Measurements from ENCODE around the gene CEACAM16.

DNA sequence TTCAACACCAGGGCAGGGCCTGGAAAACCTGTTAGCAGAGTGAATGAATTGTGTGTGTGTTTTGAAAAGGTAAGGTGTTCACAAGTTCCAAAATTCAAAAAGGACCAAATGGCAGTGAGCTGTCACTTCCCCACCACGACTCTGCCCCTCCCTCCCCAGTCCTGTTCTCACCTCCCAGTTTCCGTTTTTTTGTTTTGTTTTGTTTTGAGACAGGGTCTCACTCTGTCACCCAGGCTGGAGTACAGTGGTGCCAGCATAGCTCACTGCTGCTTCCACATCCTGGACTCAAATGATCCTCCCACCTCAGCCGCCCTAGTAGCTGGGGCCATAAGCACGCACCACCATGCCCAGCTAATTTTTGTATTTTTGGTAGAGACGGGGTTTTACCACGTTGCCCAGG lies 29.2 kb downstream of the CEACAM16 start:
- TF ChIP-seq, protein P1, sequence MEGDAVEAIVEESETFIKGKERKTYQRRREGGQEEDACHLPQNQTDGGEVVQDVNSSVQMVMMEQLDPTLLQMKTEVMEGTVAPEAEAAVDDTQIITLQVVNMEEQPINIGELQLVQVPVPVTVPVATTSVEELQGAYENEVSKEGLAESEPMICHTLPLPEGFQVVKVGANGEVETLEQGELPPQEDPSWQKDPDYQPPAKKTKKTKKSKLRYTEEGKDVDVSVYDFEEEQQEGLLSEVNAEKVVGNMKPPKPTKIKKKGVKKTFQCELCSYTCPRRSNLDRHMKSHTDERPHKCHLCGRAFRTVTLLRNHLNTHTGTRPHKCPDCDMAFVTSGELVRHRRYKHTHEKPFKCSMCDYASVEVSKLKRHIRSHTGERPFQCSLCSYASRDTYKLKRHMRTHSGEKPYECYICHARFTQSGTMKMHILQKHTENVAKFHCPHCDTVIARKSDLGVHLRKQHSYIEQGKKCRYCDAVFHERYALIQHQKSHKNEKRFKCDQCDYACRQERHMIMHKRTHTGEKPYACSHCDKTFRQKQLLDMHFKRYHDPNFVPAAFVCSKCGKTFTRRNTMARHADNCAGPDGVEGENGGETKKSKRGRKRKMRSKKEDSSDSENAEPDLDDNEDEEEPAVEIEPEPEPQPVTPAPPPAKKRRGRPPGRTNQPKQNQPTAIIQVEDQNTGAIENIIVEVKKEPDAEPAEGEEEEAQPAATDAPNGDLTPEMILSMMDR (IDR thresholded peaks at IDR 0.05), result no peak
- TF ChIP-seq POLR2A (IDR thresholded peaks at IDR 0.05), result no peak
